GM18507 (cell line): ENCODE measurements around the gene PLXNA4.

Experiments used
- DNase-seq: peaks from one replicate; pipeline ENCODE4 v3.0.0; 2011; ENCODE audit warnings: low read depth; ENCODE audit not compliant: insufficient read length; ENCODE audit errors: extremely low spot score
- FAIRE-seq: peaks from 2 replicates; lab custom pipeline; 2011; peaks lifted over from hg19 to GRCh38; lab: Jason Lieb, UNC

PLXNA4 gene

DNA sequence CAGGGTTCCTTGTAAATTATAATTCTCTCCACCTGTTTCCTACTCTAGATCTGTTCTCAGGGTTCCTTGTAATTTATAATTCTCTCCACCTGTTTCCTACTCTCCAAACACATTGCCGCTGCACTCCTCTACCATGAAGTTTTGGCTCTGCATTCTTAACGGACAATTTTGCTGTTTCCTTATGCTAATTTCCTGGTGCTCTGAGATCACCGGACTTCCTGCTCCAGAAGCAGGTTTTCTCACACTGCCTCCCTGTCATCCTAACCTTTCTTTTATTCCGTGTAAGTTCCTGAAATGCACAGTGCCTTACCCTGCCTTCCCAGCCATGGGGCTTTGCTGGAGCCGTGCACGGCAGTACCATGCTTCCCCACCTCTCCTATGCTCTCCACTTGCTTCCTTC is 256.8 kb downstream of the PLXNA4 start:
- DNase-seq (no peak), FAIRE-seq (no peak)

DNA sequence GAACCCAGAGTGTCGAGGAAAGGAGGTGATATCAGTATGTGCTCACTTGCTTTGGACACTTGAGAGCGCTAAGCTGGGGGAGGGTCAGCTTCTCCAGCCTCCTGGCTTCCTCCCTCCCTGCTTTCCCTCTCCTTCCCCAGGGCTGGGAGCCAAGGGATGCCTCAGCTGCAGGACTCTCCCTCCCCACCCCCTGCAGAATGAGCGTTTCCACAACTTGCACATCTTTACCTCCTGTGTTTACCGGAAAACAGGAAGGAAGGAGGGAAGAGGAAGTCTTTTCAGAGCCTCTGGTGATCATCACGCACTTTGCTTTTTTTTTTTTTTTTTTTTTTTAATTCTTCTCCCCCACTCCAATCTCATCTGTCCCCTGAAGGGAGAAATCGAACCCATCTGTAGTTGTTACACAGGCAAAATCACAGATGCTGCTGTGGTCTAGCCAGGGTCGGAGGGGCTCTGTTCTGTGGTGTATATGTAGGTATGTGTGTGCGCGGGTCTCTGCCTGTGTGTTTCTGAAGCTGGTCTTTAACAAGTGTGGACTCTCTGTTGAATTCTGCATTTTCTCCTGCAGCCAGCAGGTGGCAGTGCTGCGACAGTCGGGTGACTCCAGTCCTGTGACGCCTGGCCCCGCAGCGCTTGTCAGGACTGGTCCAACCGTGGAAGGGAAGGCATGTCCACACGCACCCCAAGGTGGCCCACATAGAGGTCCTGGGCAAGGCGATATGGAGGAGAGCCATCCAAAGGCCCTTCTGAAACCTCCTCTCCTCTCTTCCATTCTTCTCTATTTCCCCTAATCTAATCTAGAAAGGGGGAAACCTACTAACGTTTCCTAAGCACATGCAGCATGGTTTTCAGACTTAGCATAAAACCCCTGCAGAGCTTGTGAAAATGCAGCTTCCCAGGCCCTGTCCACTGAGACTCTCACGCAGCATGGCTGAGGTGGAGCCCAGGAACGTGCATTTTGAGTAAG is 257.6 kb downstream of the PLXNA4 start:
- FAIRE-seq = peak; percentile 88
- DNase-seq = peak; percentile 63

DNA sequence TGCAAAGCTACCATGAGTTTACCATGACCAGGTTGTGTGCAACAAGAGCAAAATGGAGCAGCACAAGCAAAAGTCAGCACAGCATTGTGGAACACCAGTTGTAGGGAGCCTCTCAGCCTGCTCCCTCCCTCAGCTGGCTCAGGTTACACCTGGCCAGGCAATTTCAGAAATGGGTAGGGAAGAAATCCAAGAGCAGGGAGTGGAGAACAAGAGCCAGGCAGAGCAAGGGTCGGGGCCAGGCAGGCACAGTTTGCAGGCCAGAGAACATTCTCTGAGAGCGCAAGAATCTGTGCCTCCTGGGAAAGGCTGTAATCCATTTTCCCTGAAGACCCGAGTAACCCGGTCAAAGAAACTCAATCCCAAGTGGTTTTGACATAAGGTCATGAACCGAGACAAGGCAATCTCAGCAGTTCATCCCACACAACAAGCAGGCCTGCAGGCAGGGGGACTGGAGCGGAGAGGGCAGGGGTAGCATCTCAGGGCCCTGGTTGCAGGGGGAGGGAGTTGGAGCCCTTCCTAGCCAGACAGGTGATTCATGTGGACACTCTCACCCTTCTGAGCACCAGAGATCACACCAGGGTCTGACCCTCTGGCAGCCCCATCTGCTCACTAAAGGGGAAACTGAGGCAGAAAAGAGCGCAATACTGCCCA is 258.4 kb downstream of the PLXNA4 start:
- FAIRE-seq = no peak
- no peak for DNase-seq

DNA sequence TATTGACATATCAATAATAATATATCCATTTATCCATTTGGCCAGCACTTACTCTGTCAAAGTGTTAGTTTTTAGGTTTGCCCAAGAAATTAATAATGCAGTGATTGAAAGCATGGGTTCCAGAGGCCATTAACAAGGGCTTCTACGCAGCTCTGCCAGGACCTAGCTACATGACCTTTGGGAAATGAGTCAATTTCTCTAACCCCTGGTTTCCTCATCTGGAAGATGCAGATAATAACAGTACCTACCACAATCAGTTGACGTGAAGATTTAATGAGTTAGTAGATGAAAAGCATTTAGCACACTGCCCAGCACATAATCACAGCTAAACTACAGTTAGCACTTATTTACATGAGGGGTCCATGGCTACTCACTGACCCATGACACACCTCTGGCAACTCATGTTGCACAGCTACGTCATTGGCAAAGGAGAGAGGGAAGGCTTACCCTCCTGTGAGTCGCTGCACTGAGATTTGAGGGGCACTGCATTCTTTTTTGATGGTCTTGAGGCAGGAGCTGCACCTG is 263.7 kb downstream of the PLXNA4 start:
- DNase-seq (no peak), FAIRE-seq (no peak)

DNA sequence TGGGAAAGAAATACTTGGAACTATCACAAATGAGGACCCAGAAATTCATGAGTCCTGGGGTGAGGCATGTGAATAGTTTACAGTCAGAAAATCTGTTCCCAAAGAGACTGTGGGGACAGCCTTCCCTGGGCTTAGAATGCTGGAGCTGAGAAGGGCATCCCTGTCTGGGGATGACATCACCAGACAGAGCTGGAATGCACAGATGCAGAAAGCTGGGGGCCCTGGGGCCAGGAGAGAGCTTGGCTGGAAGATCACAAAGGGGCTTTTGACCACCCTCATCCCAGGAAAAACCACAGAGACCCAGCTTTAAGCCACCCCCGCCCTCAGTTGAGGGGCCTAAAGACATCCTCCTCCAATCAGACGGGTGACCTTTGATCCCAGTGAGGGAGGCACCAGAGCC is 264.5 kb downstream of the PLXNA4 start:
- FAIRE-seq = no peak
- no peak for DNase-seq

DNA sequence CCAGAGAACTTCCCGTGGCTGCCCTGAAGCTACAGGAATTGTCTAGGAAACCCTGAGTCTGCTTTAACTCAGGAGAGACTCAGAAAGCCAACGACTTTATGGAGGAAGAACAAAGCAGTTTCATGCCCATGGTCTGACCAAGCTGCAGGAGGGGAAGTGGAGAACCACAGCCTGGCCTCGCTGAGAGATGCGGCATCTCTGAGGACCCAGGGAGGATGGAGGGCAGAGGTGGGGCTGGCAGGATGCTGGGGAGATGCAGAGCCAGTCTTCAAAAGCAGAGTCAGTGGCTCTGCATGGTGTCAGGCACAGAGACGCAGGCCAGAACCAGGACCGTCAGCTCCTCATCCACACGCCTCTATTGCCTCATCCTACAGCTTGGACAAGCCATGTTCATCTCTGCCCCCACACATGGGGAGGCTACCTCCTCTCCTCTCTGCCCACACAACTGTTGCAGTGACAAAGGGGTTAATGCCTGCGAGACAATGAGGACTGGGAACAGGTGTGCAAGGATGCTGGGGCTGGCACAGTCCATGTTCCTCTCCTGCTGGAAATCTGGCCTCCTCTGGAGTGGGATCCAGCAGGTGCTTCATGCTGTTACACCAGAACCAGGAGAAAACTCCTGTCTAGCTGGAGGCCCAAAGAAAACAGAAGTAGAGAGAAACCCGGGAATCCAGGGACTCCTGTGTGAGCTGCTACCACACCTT is 267.0 kb downstream of the PLXNA4 start:
- FAIRE-seq = no peak

DNA sequence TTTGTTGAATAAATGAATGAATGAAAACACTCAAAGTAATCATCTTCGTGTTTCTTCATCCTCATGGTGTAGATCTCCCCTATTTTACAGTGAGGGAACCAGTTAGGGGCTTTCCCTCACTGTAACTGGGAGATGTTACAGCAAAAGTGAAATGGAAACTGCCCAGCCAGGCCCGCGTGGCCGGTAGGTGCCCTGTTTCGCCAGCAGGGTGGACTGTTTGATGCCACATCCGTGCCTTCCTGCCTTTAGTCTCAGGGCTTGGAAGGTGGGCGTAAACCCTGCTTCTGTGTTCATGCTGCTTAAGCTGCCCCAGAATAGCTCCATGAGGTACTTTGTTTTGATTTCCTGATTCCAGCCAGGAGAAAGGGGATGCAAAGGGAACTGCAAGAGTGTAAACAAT is 268.8 kb downstream of the PLXNA4 start:
- FAIRE-seq (no peak), DNase-seq (no peak)

More for the DNA sequence above, 267.0 kb downstream of the PLXNA4 start:
- no peak for DNase-seq

DNA sequence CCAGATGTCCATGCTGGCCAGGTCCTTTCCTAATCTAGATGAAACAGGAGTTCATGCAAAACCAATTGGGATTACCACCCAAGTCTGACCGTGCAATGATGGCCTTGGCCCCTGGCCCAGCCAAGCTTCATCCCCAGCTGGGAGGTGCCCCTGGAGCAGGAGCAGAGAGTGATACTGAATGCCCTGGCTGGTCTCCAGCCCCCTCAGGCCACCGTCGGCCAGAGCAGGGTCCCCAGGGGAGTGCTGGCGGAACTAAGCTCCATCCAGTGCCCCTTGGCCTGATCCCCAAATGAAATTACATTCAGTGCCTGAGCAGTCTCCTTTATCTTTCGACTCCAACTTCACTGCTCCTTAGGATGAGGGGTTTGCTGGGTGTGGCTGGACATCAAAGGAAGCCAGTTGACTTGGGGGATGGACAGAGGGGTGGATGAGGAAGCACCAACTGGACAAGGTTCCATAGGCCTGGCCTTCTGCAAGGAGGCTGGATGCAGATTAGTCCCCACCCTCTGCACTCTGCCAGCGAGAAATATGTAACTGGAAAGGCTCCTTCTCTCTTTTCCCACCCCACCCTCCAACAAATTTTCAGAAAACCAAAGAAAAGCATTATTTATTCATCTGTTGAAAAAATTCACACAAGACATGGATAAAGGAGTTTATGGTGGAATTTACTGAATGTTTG is 275.5 kb downstream of the PLXNA4 start:
- FAIRE-seq (no peak), DNase-seq (no peak)

DNA sequence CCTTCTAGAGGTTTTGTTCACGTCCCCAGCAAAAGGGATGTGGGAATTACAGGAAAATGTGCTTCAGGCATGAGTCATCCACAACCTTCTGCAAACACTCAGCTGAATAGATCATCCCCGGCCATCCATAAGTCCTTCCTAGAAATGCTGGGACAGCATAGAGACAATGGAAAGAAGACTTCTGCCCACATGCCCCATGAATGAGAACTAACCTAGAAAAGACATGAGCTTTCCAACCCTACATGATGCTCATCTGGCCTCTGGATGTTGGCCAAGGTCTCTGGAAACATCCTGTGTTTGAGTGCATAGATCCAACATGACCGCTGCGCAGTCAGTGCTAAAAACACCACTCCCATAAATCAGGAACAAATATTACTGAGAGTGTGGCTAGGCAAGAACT is 277.5 kb downstream of the PLXNA4 start:
- FAIRE-seq (no peak), DNase-seq (no peak)

DNA sequence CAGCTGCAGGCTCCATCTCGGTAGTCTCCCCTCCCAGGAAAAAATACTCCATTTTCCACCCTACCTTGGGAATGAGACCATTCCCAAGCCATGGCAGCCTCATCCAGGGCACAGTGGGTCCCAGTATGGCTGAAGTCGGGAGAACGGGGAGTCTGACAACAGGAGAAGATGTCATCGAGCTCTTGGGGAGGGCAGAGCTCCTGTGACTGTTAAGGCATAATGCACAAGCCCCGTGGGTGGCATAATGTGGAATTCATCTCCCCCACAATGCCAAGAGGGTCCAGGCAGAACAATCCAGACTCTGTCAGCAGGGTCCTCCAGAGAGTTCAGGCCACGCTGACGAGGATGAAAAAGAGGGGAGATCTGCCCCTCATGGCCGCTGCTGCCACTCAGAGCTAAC is 279.4 kb downstream of the PLXNA4 start:
- DNase-seq = no peak
- no peak for FAIRE-seq

DNA sequence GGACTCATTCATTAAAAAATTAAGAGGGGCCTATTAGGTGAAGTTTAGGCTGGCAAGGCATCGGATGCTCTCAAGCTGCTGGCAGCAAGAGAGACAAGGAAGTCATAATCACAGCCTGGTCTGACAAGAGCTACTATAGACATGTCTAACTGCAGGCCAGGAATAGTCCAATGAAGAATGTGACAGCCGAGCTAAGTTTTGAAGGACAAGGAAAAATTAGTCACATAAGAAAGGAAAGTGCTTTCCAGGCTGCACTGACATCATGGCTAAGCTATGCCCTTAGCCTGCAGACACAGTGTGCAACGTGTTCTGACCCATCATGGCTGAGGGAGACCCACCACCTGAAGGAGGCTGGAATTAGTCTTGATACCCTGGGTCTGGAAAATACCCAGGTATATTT is 281.1 kb downstream of the PLXNA4 start:
- DNase-seq (no peak), FAIRE-seq (no peak)

DNA sequence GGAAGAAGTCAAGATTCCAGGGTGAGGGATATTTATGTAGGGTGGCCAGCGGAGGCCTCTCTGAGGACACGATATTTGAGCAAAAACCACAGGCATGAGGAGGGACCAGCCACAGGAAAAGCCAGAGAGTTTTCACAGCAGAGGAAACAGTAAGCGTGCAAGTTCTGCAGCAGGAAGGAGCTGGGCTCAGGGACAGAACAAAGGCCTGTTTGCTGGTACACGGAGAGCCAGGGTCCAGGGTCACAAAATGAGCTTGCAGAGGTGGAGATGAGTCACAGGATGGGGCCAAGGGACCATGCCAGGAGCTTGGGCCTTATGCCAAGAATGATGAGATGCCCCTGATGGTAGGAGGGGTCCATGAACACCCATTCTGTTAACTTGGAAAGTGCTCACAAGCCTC is 283.5 kb downstream of the PLXNA4 start:
- DNase-seq (no peak), FAIRE-seq (no peak)

DNA sequence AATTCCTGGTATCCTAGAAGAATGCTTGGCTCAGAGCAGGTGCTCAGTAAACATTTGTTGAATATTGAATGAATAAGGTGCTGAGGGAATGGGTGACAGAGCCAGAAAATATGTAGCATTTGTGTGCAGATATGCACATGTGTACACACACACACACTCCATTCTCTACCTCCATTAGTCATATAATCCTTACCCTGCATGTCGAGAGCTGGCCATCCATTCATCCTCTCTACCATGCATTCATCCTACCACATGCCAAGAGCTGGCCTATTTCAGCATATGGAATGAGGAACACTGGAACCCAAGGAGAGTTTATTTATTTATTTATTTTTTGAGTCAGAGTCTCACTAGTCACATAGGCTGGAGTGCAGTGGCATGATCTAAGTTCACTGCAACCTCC is 284.8 kb downstream of the PLXNA4 start:
- no peak for DNase-seq
- FAIRE-seq = no peak

DNA sequence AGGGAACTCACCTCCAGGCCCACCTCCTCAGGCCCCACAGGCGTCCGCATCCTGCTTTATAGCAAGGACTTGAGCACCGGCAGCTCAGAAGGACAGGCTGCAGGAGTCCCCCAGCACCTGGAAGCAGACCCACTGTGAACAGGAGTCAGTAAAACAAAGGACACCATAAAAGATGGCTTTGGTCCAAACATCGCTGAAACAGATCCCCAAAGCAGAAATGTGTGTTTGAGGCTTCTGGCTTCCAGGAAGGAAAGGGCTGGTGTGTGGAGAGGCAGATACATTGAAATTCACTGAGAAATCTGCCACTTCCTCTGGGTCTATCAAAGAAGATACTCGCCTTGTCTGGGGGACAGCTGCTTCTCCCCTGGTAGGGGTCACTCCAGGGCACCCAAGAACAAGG is 286.2 kb downstream of the PLXNA4 start:
- DNase-seq (no peak), FAIRE-seq (no peak)

DNA sequence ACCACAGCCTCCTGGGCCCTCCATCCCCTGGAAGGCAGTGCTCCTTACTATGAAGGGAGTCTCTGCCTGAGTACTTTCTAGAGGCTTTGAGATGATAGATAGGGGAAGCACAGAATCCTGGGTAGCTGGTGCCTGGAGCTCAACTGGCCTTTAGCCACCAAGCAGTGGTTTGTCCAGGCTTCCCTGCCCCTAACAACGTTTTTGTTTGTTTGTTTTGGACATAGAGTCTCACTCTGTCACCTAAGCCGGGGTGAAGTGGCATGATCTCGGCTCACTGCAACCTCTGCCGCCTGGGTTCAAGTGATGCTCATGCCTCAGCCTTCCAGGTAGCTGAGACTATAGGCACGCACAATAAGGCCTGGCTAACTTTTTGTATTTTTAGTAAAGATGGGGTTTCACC is 289.4 kb downstream of the PLXNA4 start:
- DNase-seq (no peak), FAIRE-seq (no peak)

DNA sequence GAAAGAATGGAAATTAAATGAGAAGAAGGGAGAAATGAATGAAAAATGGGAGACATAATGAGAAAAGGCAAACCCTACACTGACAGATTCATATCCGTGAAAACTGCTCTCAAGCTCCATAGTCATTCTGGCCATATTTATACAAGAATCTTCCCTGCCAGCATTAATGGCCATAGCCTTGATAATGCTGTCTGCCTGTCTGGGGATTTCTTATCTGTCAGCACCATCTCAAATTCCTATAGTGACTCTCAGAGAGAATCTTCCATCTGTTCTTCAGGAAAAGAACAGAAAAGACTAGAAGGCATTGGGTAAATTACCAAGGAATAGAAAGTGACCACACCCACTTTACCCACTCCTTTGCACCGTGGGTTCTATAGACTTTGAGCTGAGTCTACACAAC is 295.9 kb downstream of the PLXNA4 start:
- no peak for FAIRE-seq

DNA sequence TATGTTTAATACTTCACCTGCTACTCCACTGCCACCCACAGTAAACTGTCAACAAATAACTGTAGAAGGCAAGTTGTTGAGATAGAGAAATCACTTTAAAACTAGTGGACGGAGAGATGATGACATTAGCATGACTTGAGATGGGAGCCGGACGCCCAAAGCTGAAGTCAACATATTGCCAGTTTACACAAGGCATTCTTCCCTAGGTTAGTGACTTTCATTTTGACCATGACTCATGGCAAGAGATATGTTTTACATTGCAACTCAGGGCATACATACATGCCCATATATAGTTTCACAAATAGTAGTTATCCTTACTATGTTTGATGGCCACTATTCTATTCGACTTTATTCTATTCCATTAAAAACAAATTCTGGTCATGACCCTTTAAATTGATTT is 296.6 kb downstream of the PLXNA4 start:
- no peak for FAIRE-seq

More for the DNA sequence above, 295.9 kb downstream of the PLXNA4 start:
- no peak for DNase-seq

DNA sequence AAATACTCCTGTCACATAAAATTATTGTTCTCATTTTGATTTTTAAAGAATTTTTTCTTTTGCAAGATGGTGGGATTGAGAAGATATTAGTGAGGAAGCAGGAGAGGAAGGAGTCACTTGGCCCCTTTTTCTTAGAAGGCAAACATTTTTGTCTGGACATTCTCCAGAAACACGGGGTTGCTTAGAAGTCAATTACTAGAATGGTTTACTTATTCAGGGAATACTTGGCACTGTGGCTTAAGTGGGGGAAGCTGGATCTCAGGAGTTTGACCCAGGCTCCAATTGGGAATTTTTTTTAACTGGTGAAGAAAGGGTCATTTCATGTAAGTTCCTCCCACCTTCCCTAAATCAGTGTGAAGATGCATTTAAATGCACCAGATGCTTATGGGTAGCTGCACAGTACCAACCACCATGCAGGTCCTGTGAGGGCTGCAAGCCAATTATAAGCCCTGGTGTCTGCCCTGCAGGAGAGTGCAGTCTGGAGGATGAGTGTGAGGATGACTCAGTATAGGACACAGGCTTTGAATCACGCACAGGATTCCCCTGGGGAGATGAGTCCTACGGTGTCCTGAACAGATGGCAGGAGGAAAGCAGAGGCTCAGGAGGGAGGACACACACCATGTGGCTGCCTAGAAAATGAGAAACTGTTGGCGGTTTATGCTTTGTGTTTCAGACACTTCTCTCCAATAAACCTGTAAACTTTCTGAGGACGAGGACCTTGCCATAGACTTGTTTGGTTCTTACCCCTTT is 299.1 kb downstream of the PLXNA4 start:
- DNase-seq (no peak), FAIRE-seq (no peak)

More for the DNA sequence above, 296.6 kb downstream of the PLXNA4 start:
- DNase-seq = no peak

DNA sequence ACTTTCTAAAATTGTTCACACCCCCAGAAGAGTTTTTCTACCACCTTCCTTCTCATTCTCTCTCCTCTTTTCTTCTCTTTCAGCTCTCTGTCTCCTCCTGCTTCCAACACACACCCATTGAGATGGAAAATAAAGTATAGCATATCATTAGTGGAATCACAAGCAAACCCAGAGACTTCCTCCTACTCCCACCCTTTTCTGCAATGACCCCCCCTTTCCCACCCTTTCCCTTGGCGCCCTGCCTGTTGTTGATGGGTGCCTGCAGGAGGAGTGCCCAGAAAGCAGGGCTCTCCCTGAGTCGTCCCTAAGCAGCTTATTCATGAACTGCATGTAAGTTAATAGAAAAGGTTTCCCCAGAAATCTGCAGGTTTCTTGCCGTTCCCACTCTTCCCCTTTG is 300.0 kb downstream of the PLXNA4 start:
- no peak for DNase-seq
- FAIRE-seq = no peak
